ENCODE results near the gene SCN9A. TPM values are rescaled to one million over a fixed set of nuclear protein-coding genes. Genes with fewer than 3 reads are reported as not detected.

Gene SCN9A
- total RNA-seq, 1 experiment from 2014 or later: 1.3 TPM

DNA sequence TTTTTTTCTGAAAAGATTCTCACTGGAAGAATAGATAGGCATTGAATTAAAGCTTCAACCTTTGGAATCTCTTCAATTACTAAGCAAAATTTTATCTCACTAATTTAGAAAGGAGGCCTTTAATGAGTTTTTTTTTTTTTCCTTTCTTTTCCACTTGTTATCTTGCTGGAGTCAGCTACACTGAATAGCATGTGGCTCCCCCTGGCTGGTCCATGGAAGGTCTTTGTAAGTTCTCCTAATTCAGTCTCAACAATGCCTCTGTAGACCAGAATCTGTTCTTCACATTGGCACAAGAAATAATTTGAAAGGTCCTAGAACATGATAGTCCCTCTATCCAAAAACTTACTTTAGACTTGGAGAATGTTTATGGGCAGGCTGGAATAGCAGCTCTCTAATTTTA, 223.7 kb downstream of the SCN9A start:
- no peaks in the 10 kb centered on the region for H3K36me3 Mint-ChIP-seq (ENCODE audit: insufficient read depth in 1 of 3, low read depth in 3 of 3)
- no peak overlapping the region for H4K8ac ChIP-seq (replicated peaks; ENCODE audit: insufficient read length, low read depth, low read length)
- H3K9ac ChIP-seq (ENCODE audit: extremely low read depth, insufficient read length, low read length): no peak overlapping the region
- H3K14ac ChIP-seq (ENCODE audit: insufficient read depth, low read length): no peak overlapping the region
- no peak for TF ChIP-seq CTCF (conservative IDR thresholded peaks at IDR 0.05)
- H3K56ac ChIP-seq (ENCODE audit: insufficient read length, low read depth, low read length): no peak overlapping the region
- H3K23me2 ChIP-seq (ENCODE audit: insufficient read length, low read depth, low read length, poor library complexity, severe bottlenecking): no peaks in the 10 kb centered on the region
- H3K27ac Mint-ChIP-seq: no peak overlapping the region
- H3K23ac ChIP-seq (ENCODE audit: insufficient read length, low read depth, low read length): no peak overlapping the region
- no peaks in the 10 kb centered on the region for H3K4me1 Mint-ChIP-seq
- no peaks in the 10 kb centered on the region for H3K79me1 ChIP-seq (ENCODE audit: insufficient read depth, low read depth, low read length, poor library complexity, severe bottlenecking)
- no peaks in the 10 kb centered on the region for H3K79me2 ChIP-seq (ENCODE audit: insufficient read depth, low read length)
- H3K9me3 Mint-ChIP-seq: no peaks in the 10 kb centered on the region
- H3K27me3 Mint-ChIP-seq (ENCODE audit: low read depth): no peaks in the 10 kb centered on the region
- H2BK20ac ChIP-seq (ENCODE audit: low read depth, low read length, poor library complexity, severe bottlenecking): no peak overlapping the region
- no peak for DNase-seq
- no peak overlapping the region for H3K27ac ChIP-seq (ENCODE audit: insufficient read length, low read depth, low read length)
- no peaks in the 10 kb centered on the region for H3K4me1 ChIP-seq (ENCODE audit: insufficient read depth, low read length)
- H3K18ac ChIP-seq (ENCODE audit: insufficient read length, low read depth, low read length): no peak overlapping the region
- no peak overlapping the region for H3K4me3 Mint-ChIP-seq
- H3K4me2 ChIP-seq (ENCODE audit: insufficient read depth, insufficient read length, low read length): no peak overlapping the region
- no peak overlapping the region for H2BK15ac ChIP-seq (ENCODE audit: low read depth, low read length)
- no peak overlapping the region for H3T11ph ChIP-seq (ENCODE audit: low read length)
- no peak overlapping the region for H2AK5ac ChIP-seq (ENCODE audit: insufficient read length, low read length)
- no peaks in the 10 kb centered on the region for H3K9me3 ChIP-seq (ENCODE audit: control insufficient read depth, low read depth, low read length)
- no peak overlapping the region for H2AFZ ChIP-seq (ENCODE audit: low read length)
- H2BK12ac ChIP-seq (ENCODE audit: insufficient read length, low read depth, low read length): no peak overlapping the region
- no peak overlapping the region for H4K5ac ChIP-seq (ENCODE audit: insufficient read length, low read depth, low read length)
- H3K27me3 ChIP-seq (ENCODE audit: insufficient read depth, low read length): no peaks in the 10 kb centered on the region
- H4K91ac ChIP-seq (ENCODE audit: insufficient read length, low read depth, low read length): no peak overlapping the region
- no peak overlapping the region for H2BK120ac ChIP-seq (ENCODE audit: low read depth, low read length, poor library complexity, severe bottlenecking)
- H4K20me1 ChIP-seq (ENCODE audit: control insufficient read depth, insufficient read depth, insufficient read length): no peaks in the 10 kb centered on the region
- no peak overlapping the region for H2BK5ac ChIP-seq (ENCODE audit: insufficient read length, low read length)
- H3K4ac ChIP-seq (ENCODE audit: low read depth, low read length): no peak overlapping the region

Measured in H9 (cell line).